Kidney capillary endothelial cell (primary cell): ENCODE data around the gene NDRG4.

Experiments
- DNase-seq: peaks from one replicate; pipeline ENCODE4 v3.0.0-alpha.2; 2018; ENCODE audit warnings: low spot score

Gene NDRG4

GRCh38 chr16:58510097-58510775 is 10.3 kb downstream of the NDRG4 start:
- no peak for DNase-seq

DNA sequence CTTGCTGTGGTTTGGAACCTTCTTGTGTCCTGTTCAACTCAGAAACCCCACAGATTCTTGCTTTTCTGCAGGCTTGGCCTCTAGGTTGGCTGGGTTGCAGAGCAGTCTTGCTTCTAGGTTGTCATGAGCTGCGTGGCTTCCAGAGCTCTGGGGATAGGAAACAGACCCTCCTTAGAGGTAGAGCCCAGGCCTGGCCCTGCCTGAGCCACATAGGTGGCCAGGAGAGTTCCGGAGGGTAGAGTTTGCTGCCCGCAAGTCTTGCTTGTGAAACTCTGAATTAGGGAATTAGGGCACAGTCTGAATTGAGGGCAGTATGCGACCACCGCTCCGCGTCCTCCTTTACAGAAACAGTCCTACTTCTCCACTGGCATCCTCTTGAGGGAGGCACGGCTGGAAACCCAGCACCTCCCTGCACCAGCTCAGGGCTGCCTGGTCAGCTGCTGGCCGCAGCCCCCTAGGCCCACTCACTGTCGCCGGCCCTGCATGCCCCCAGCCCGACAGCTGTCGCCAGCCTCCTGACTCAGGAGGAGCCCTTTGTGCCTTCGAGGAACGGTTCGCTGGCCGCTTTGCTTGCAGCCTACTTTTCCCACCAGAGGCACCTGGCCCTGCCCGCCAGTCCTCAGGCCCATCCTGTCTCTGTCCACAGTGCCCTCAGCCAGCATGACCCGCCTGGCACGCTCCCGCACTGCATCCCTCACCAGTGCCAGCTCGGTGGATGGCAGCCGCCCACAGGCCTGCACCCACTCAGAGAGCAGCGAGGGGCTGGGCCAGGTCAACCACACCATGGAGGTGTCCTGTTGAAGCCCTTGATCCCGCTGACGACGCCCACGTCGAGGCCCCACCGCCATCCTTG is 11.1 kb downstream of the NDRG4 start:
- DNase-seq, result no peak

DNA sequence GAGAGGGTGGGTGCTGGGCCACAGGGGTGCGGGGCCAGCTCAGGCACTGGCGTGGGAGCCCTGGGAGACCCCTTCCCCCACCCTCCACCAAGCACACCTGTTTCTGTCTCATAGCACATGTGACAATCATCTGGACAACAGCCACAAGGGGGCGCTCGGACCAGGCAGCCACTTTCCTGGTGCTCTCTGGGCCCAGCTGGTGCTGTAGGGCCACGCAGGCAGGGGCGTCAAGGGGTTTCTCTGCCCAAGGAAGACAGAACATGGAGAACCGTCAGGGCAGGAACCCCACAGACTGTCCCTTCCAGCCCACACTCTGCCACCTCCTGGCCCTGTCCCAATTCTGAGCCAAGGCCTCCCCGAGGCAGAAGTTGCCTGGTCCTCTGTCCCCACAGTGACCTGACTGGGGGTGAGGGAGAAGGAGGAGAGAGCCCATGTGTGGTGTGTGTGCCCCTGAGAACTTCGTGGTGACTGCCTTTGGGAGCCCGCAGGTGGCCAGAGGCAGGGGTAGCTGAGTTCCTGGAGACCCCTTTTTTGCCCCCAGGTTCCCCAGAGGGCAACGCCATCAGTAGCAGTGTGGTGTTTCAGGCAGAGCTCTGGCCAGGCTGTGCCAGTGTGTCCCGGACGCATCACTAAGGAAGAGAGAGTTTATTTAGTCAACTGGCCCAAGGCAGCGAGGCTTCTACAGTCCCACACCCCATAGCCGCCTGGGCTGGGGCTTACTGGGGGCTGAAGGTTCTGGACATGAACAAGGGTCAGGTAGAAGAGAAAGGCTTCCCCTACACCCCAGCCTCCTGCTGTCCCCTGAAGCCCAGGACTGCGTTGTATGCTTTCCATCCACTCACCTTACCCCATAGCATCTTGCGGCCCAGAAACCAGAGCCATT is 12.2 kb downstream of the NDRG4 start:
- peak; percentile 59 for DNase-seq

DNA sequence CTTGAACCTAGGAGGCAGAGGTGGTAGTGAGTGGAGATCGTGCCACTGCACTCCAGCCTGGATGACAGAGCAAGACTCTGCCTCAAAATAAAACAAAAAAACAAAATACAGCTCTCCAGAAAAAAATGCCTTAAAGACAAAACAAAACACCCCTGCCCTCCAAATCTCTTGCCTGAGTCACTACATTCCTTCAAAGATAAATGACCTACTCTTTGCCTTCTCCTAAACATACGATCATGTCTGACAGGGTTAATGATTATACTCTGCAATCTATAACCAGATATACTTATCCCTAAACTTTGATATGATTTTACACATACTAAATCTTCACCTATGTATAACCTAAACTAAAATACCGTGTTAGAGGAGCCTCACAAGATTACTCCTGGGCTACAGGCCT is 13.9 kb downstream of the NDRG4 start:
- DNase-seq, result no peak

- DNase-seq, result peak; percentile 75
Observed at GRCh38 chr16:58515125-58515870, 15.4 kb downstream of the NDRG4 start, which contains the start of gene SETD6. TSS of gene SETD6 (plus strand) at chr16:58515517. CDS start at chr16:58515538, 21 bp downstream.

DNA sequence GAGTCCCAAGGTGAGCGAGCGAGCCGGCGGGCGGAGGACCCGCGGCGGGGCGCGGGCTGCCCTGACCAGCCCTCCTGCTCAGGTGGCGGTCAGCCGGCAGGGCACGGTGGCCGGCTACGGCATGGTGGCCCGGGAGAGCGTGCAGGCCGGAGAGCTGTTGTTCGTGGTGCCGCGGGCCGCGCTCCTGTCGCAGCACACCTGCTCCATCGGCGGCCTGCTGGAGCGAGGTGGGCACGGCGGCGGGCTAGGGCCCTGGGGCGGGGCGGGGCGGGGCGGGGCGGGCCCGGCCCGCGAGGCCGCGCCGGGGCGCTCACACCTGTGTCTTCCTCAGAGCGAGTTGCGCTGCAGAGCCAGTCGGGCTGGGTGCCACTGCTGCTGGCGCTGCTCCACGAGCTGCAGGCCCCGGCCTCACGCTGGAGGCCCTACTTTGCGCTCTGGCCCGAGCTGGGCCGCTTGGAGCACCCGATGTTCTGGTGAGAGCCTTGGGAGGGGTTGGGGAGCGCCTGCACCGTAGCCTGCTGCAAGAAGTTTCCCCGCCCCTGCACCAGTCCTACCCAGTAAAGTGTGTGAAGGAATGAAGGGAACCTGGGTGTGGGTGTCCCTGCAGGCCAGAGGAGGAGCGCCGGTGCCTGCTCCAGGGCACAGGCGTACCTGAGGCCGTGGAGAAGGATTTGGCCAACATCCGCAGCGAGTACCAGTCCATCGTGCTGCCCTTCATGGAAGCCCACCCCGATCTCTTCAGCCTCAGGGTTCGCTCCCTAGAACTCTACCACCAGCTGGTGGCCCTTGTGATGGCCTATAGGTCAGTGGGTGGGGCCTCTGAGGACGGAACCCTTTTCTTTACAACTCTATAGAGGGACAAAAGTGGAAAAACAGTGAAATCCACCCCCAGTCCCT is 16.2 kb downstream of the NDRG4 start:
- DNase-seq, result no peak

DNA sequence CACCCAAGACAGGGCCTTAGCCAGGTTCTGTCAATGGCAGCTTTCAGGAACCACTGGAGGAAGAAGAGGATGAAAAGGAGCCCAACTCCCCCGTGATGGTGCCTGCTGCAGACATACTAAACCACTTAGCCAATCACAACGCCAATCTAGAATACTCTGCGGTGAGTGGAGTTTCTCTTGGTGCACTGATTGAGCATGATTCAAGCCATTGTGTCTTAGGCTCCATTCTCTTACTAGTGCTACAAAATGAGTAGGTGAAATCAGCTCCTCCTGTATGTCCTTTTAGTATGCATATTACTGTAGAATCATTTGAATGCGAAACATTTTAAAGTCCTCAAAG is 16.8 kb downstream of the NDRG4 start:
- DNase-seq, result no peak

DNA sequence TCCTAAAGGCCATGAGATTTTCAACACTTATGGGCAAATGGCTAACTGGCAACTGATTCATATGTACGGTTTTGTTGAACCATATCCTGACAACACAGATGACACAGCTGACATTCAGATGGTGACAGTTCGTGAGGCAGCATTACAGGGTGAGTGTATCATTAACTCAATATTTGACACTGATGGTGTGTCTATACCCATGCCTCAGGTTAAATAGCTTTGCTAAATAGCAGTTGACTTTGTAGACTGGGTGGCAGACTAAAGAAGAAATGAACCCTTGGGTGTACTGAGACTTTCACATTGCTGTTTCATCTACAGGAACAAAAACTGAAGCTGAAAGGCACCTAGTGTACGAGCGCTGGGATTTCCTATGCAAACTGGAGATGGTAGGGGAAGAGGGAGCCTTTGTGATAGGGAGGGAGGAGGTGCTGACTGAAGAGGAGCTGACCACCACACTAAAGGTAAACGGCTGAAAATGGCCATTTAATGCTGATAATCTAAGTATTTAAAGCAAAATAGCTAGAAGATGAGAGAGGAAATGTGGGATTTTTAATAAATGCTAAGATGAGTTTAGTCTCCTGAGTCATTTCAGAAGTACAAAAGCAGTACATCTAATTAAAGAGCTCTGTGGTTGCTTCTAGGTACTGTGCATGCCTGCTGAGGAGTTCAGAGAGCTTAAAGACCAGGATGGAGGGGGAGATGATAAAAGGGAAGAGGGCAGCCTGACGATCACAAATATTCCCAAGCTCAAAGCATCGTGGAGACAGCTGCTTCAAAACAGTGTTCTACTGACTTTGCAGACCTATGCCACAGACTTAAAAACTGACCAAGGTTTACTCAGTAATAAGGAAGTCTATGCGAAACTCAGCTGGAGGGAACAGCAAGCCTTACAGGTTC is 18.4 kb downstream of the NDRG4 start:
- no peak for DNase-seq

DNA sequence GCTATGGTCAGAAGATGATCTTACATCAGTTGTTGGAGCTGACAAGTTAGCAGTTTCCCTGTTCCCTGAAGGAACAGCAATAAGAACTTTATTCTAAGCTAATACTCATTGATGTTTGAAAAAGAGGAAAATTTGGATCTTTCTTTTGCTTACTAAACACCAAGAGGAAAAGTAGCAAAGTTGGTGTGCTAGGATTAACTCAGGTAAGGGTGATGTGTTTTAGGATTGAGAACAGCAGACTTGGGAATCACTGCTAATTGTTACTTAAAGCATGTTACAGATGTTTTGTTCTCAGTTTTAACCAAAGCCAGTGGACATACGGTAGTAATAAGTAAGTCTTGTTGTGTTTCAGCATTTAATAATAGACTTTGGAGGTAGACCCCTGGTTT is 19.0 kb downstream of the NDRG4 start:
- DNase-seq, result no peak

DNA sequence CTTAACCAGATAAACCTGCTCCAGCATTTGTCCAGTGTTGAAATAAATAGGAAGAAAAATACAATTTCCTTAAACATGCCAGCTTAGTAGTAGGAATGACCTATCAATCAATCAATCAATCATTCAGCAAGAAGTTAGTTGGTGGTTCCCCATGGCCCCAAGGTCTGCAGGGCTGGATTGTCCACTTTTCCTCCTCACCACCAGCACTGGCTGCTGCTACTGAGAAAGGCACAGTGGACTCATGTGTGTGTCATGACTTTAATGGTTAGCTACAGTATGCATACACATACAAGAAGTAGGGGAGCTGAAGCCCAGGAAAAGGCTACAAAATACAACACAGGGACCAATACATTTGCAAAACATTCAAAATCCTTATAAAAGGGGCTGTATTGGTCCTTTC is 19.8 kb downstream of the NDRG4 start:
- DNase-seq, result no peak

DNA sequence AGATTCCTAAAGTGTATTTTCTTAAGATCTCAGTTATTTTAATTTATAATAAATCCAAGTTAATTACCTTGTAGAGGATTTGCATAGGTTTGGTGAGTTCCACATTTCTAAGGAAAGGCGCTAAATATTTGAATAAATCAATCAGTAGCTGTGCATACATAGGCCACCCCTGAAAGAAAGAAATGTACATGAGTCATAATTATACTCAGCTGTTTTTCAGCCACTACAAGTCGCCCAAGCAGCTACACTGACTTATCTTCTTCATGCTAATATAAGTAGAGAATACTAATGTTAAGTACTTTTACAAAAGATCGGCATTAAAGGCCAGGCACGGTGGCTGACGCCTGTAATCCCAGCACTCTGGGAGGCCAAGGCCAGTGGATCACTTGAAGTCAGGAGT is 30.2 kb downstream of the NDRG4 start:
- DNase-seq, result no peak

- DNase-seq, result no peak
Observed at GRCh38 chr16:58532414-58532813, 32.5 kb downstream of the NDRG4 start.

GRCh38 chr16:58533751-58534470 is 34.0 kb downstream of the NDRG4 start:
- no peak for DNase-seq

- no peak for DNase-seq
Observed at GRCh38 chr16:58535100-58535499, 35.2 kb downstream of the NDRG4 start.

DNA sequence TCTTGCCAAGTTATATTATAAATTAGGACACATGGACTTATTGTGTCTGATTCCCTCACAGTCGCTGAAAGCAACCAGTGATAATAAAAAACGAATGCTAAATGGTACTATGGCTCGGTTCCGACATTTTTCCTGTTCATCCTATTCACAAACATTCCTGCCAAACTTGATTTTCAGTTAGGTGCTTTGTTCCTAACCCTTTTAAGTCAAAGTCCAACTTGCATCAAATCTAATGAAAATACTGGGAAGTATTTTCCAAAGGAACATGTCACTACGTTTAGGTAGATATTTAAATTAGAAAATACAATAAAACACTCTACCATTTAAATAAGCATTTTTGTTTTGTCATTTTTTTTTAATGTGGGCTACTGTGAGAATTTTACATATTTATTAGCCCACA is 36.3 kb downstream of the NDRG4 start:
- DNase-seq, result no peak

DNA sequence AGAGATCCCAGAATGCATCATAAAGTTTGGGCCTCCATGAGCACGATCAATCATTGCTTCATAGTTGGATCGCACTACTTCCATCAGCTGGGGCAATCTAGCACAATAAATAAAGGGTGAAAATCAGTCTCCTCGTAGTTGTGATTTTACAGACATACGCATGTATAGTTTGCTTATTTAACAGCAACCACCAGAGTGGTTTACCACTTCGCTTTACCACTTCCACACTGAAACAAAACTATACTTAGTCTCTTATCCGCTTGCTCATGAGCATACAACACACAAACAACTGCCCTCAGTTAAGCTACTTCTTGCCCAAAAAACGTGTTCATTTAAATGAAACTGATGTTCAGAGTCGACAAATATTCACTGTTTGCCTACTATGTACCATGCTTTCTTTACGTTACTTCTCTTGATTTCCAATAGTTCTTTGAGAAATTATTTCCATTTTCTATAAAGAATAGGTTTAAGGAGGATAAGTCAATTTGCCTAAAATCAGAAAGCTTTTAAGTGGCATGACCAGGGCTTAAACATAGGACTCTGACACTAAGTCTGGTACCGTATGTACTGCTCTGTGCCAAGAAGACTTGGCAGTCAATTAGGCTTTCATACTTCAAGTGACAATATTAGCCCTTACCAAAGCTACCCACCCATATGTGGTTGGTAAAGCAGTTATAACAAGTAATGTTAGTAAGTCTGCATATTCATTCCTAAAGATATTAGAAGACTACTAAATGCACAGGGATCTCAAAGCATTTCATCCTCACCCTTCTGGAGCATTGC is 37.4 kb downstream of the NDRG4 start:
- DNase-seq, result no peak

DNA sequence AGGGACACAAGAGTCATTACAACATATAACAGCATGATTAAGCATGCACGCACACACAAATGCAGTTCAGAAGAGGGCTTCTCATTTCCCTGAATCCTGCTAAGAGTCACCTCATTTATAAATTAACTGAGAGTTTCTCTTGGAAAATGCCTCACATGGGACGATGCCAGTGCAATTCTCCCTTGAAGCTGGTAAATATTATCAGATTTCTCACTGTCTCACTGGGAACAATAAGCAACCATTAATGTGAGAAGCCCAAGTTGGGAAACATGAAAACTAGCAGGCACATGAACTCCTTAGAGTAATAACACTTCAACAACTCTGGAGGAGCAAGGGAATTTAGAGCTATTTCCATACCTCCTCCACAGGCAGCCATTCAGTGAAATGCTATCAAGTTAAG is 41.8 kb downstream of the NDRG4 start:
- DNase-seq, result no peak

- DNase-seq, result no peak
Observed at GRCh38 chr16:58542291-58542690, 42.3 kb downstream of the NDRG4 start.
